Measurements from ENCODE around the gene NHERF2.
A peak's percentile ranks its signal among the peaks of the same experiment; 100 is the strongest.

The NHERF2 gene

DNA sequence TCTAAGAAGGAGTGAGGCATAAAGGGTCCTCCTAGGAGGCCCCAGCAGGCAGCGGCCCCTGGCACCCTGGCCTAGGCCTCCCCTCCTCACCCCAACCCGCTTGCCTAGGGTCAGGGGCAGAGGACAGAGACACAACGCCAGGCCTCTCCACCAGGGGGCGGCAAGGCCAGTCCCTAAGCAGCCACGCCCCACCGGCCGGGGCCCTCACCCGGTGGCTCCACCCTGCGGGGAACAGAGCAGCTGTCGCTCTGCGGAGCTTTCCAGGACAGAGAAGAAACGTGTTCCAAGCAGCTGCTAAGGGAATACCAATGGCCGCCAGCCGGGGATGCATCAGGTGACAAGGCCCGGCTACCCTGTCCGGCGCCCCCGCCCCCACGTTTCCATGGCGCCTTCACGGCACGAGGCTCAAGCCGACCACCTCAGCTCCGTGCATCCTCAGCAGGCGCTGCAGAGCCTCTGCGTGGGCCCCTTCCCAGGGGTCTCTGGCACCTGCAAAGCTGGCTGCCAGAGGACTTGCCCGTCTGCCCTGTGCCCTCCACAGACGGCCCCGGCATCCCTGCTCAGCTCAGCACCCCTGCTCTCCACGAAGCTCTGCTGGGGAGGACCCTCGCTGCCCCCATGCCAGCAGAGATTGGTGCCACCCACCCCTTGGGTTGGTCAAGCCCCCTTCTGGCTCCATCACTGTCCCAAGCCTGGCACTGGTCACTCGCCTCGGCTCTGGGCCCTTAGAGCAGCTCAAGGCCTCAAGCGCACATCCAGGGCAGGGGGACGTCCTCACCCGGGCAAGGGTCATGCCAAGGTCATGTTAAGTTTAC lies 22.7 kb upstream of the NHERF2 start:
- Histone ChIP-seq H3K4me2 (ENCODE audit: low read depth, low read length) (no peak overlapping the region), H3K79me2 (ENCODE audit: low read length) (peaks cover 63% of the 10 kb centered on the region), H3K4me1 (ENCODE audit: low read length) (peaks cover 14% of the 10 kb centered on the region; the same call in 1 of the 2 replicates), H3K27ac (ENCODE audit: low read length) (no peak overlapping the region), H4K20me1 (ENCODE audit: insufficient read depth, low read length) (peaks cover 6% of the 10 kb centered on the region; the same call in 1 of the 2 replicates), H3K9me2 (replicated peaks; ENCODE audit: insufficient read depth, low read length) (no peaks in the 10 kb centered on the region), H3K36me3 (replicated peaks; ENCODE audit: insufficient read depth, low read length) (no peaks in the 10 kb centered on the region), H3K9ac (ENCODE audit: low read length) (no peak overlapping the region), H3K4me3 (ENCODE audit: low read length) (no peak overlapping the region), H2AFZ (ENCODE audit: low read length) (no peak overlapping the region), H3K27me3 (replicated peaks; ENCODE audit: insufficient read depth, low read length) (no peaks in the 10 kb centered on the region), H3K9me3 (replicated peaks; ENCODE audit: insufficient read depth, low read length) (no peaks in the 10 kb centered on the region), H3F3A (ENCODE audit: insufficient read depth, low read length) (no peaks in the 10 kb centered on the region)
- peak; percentile 85 for DNase-seq
- no peak for TF ChIP-seq EZH2 (optimal IDR thresholded peaks at IDR 0.05; ENCODE audit: low read depth, low read length)
- TF ChIP-seq, protein P1, sequence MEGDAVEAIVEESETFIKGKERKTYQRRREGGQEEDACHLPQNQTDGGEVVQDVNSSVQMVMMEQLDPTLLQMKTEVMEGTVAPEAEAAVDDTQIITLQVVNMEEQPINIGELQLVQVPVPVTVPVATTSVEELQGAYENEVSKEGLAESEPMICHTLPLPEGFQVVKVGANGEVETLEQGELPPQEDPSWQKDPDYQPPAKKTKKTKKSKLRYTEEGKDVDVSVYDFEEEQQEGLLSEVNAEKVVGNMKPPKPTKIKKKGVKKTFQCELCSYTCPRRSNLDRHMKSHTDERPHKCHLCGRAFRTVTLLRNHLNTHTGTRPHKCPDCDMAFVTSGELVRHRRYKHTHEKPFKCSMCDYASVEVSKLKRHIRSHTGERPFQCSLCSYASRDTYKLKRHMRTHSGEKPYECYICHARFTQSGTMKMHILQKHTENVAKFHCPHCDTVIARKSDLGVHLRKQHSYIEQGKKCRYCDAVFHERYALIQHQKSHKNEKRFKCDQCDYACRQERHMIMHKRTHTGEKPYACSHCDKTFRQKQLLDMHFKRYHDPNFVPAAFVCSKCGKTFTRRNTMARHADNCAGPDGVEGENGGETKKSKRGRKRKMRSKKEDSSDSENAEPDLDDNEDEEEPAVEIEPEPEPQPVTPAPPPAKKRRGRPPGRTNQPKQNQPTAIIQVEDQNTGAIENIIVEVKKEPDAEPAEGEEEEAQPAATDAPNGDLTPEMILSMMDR (IDR thresholded peaks at IDR 0.05; ENCODE audit: low read length), result peak; percentile 91
- no peak for TF ChIP-seq EZH2phosphoT487 (IDR thresholded peaks at IDR 0.05; ENCODE audit: low read length)

GRCh38 chr16:2004795-2005517 lies 21.7 kb upstream of the NHERF2 start:
- DNase-seq, result no peak
- peaks cover 6% of the 10 kb centered on the region; the same call in 1 of the 2 replicates for H4K20me1 ChIP-seq (ENCODE audit: insufficient read depth, low read length)
- TF ChIP-seq EZH2 (optimal IDR thresholded peaks at IDR 0.05; ENCODE audit: low read depth, low read length) (no peak), EZH2phosphoT487 (IDR thresholded peaks at IDR 0.05; ENCODE audit: low read length) (no peak)
- TF ChIP-seq, protein P1 (IDR thresholded peaks at IDR 0.05; ENCODE audit: low read length), result no peak
- H3K4me1 ChIP-seq (ENCODE audit: low read length), result peaks cover 14% of the 10 kb centered on the region; the same call in 1 of the 2 replicates
- no peaks in the 10 kb centered on the region for H3K27me3 ChIP-seq (replicated peaks; ENCODE audit: insufficient read depth, low read length)
- H3K9me2 ChIP-seq (replicated peaks; ENCODE audit: insufficient read depth, low read length), result no peaks in the 10 kb centered on the region
- H3K36me3 ChIP-seq (replicated peaks; ENCODE audit: insufficient read depth, low read length), result no peaks in the 10 kb centered on the region
- no peaks in the 10 kb centered on the region for H3K9me3 ChIP-seq (replicated peaks; ENCODE audit: insufficient read depth, low read length)
- no peaks in the 10 kb centered on the region for H3F3A ChIP-seq (ENCODE audit: insufficient read depth, low read length)
- H3K4me3 ChIP-seq (ENCODE audit: low read length), result no peak overlapping the region
- H3K4me2 ChIP-seq (ENCODE audit: low read depth, low read length), result no peak overlapping the region
- no peak overlapping the region for H3K9ac ChIP-seq (ENCODE audit: low read length)
- peaks cover 68% of the 10 kb centered on the region for H3K79me2 ChIP-seq (ENCODE audit: low read length)
- H3K27ac ChIP-seq (ENCODE audit: low read length), result no peak overlapping the region
- no peak overlapping the region for H2AFZ ChIP-seq (ENCODE audit: low read length)

DNA sequence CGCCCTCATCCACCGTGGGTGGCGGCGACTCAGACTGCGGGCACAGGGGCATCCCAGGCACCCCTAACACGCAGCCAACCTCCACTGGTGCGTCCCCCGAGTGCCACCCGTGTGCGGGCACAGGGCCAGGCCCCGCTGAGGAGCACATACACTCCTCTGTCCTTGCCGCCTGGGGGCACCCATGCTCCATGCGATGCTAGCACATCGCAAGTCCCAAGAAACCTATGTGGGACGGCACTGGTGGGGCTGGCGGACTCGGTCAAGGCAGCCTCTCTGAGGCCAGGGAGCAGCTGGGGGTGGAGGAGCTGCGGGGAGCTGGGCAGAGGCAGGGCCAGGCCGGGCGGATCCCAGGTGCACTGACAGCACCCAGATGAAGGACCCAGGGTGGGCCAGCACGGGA lies 21.1 kb upstream of the NHERF2 start:
- no peak overlapping the region for H3K4me2 ChIP-seq (ENCODE audit: low read depth, low read length)
- no peak for DNase-seq
- no peaks in the 10 kb centered on the region for H3K9me3 ChIP-seq (replicated peaks; ENCODE audit: insufficient read depth, low read length)
- peaks cover 6% of the 10 kb centered on the region; the same call in 1 of the 2 replicates for H4K20me1 ChIP-seq (ENCODE audit: insufficient read depth, low read length)
- no peak overlapping the region for H3K9ac ChIP-seq (ENCODE audit: low read length)
- H3K9me2 ChIP-seq (replicated peaks; ENCODE audit: insufficient read depth, low read length), result no peaks in the 10 kb centered on the region
- peaks cover 17% of the 10 kb centered on the region; the same call in 1 of the 2 replicates for H3K4me1 ChIP-seq (ENCODE audit: low read length)
- no peak overlapping the region for H3K4me3 ChIP-seq (ENCODE audit: low read length)
- peaks cover 75% of the 10 kb centered on the region for H3K79me2 ChIP-seq (ENCODE audit: low read length)
- no peak overlapping the region for H2AFZ ChIP-seq (ENCODE audit: low read length)
- TF ChIP-seq EZH2 (optimal IDR thresholded peaks at IDR 0.05; ENCODE audit: low read depth, low read length) (no peak), EZH2phosphoT487 (IDR thresholded peaks at IDR 0.05; ENCODE audit: low read length) (no peak)
- TF ChIP-seq, protein P1 (IDR thresholded peaks at IDR 0.05; ENCODE audit: low read length), result no peak
- H3K27me3 ChIP-seq (replicated peaks; ENCODE audit: insufficient read depth, low read length), result no peaks in the 10 kb centered on the region
- H3K36me3 ChIP-seq (replicated peaks; ENCODE audit: insufficient read depth, low read length), result no peaks in the 10 kb centered on the region
- H3K27ac ChIP-seq (ENCODE audit: low read length), result no peak overlapping the region
- H3F3A ChIP-seq (ENCODE audit: insufficient read depth, low read length), result no peaks in the 10 kb centered on the region
